ENCODE data around the gene PYROXD2. TPM values are rescaled to one million over a fixed set of nuclear protein-coding genes. Genes with fewer than 3 reads are reported as not detected.
A peak's percentile ranks its signal among the peaks of the same experiment; 100 is the strongest.

Gene PYROXD2
- total and polyA plus RNA-seq, 2 of the 13 experiments (the other 11 are each of a cell fraction or from before 2014, with no cell fraction given) = 2.0 to 6.2 TPM

DNA sequence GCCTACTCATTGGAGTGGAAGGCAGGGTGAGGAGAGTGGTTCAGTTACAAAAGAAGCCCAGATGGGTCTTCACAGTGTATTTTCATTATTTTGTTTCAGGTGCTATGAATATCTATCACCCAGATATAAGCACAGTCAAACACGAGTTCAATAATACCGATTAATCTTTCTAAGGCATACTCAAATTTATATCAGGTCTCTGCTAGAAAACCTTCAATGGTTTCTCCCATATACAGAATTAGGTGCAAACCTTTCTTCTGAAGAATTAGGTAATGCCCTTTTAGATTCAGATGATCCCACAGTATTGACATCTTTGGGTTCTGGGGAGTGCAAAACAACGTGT is 46.5 kb upstream of the PYROXD2 start:
- POLR2A ChIA-PET = interaction anchor here (1.3 kb wide), 2 partner anchors 15 to 46 kb away, joined by 4 to 5 read pairs; partner anchors contain the start of genes HPS1 and PYROXD2
- peaks cover 0 to 1% of the 10 kb centered on the region in 2 experiments; a peak in 2 of 5 replicates for H3K27me3 ChIP-seq (ENCODE audit: control insufficient read depth in 1 of 2, insufficient read depth in 2 of 2, low read length in 2 of 2)
- no peak for DNase-seq (ENCODE audit: low spot score)
- intact Hi-C loops (cut with micrococcal nuclease; ENCODE audit: unreplicated experiment) = loop anchor here (10.0 kb wide), 1 partner anchor 403 kb away; no protein-coding TSS in a partner anchor
- in situ Hi-C loops (cut with HindIII; ENCODE audit: extremely low pct_ligation_motif_present, low pct_unique_long_range_greater_than_20kb) = loop anchor here (25.0 kb wide), 1 partner anchor 576 kb away; no protein-coding TSS in a partner anchor
- H4K20me1 ChIP-seq (ENCODE audit: insufficient read depth, low read length) = no peaks in the 10 kb centered on the region
- no peak overlapping the region for H2AFZ ChIP-seq (ENCODE audit: low read length)
- TF ChIP-seq, protein P1, sequence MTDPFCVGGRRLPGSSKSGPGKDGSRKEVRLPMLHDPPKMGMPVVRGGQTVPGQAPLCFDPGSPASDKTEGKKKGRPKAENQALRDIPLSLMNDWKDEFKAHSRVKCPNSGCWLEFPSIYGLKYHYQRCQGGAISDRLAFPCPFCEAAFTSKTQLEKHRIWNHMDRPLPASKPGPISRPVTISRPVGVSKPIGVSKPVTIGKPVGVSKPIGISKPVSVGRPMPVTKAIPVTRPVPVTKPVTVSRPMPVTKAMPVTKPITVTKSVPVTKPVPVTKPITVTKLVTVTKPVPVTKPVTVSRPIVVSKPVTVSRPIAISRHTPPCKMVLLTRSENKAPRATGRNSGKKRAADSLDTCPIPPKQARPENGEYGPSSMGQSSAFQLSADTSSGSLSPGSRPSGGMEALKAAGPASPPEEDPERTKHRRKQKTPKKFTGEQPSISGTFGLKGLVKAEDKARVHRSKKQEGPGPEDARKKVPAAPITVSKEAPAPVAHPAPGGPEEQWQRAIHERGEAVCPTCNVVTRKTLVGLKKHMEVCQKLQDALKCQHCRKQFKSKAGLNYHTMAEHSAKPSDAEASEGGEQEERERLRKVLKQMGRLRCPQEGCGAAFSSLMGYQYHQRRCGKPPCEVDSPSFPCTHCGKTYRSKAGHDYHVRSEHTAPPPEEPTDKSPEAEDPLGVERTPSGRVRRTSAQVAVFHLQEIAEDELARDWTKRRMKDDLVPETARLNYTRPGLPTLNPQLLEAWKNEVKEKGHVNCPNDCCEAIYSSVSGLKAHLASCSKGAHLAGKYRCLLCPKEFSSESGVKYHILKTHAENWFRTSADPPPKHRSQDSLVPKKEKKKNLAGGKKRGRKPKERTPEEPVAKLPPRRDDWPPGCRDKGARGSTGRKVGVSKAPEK (CRISPR knock-in tag; IDR thresholded peaks at IDR 0.05; ENCODE audit: borderline replicate concordance) = no peak
- no peaks in the 10 kb centered on the region for H3K79me2 ChIP-seq (ENCODE audit: insufficient read depth, low read length)
- H3K9ac ChIP-seq (ENCODE audit: insufficient read depth, low read depth, low read length) = no peak overlapping the region
- H3K9me3 ChIP-seq (ENCODE audit: low read length) = no peaks in the 10 kb centered on the region
- H3K4me2 ChIP-seq (ENCODE audit: low read depth, low read length) = no peak overlapping the region
- no peak for ATAC-seq
- no peak for FAIRE-seq
- no peaks in the 10 kb centered on the region for H3K36me3 ChIP-seq (replicated peaks in 1 of 2; ENCODE audit: control insufficient read depth in 1 of 2, insufficient read depth in 2 of 2, low read length in 2 of 2)
- H3K4me3 ChIP-seq (replicated peaks in 1 of 3; ENCODE audit: insufficient read depth in 1 of 3, low read depth in 2 of 3, low read length in 3 of 3) = no peak overlapping the region
- CTCF ChIA-PET (ENCODE audit: low intra/inter-chr PET ratio, low total read pairs) = no interaction called here
- H3K27ac ChIP-seq (ENCODE audit: extremely low read length, insufficient read depth, low read length) = no peak overlapping the region
- 72% methylated on average over 3 of the region's 3 CpGs for WGBS (ENCODE audit: low lambda C conversion rate)
- no TSS peak for BruUV-seq (replicated peaks)
- peaks cover 14% of the 10 kb centered on the region; the same call in 1 of the 2 replicates for H3K4me1 ChIP-seq (ENCODE audit: insufficient read depth, low read length)

DNA sequence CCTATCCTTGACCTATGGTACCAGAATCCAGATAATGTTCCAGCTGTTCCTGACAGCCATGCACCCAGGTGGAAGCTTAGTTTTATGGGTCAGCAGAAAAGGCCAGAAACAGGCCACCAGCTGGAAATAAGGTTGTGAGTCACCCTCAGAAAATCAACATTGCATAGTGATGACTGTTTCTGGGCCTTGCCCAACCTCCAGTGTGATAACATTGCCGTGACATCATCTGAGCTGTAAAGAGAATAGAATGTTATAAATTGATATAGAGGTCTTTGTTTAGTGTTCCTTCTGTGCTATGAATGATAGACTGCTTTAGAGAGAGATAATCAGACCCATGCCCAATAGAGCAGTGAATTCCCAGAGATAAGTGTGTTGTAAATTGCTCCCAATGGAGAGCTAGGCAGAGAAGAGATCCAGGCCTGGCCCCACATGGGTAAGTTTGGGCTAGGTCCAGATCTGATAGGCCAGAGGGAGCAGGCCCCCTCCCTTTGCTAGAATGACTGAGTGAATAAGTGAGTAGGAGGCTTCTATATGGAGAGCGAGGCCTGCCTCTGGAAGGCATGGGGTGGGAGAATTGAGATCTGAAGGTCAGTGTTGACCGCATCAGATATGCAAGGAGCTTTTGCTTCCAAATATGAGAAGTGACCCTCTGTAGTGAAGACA is 46.0 kb upstream of the PYROXD2 start:
- ATAC-seq (peak; percentile 91), FAIRE-seq (no peak), DNase-seq (ENCODE audit: low spot score) (peak; percentile 77)
- no peaks in the 10 kb centered on the region for H3K79me2 ChIP-seq (ENCODE audit: insufficient read depth, low read length)
- H3K27me3 ChIP-seq (ENCODE audit: control insufficient read depth in 1 of 2, insufficient read depth in 2 of 2, low read length in 2 of 2) = peaks cover 0 to 1% of the 10 kb centered on the region in 2 experiments; a peak in 2 of 5 replicates
- H3K36me3 ChIP-seq (replicated peaks in 1 of 2; ENCODE audit: control insufficient read depth in 1 of 2, insufficient read depth in 2 of 2, low read length in 2 of 2) = no peaks in the 10 kb centered on the region
- H3K9ac ChIP-seq (ENCODE audit: insufficient read depth, low read depth, low read length) = no peak overlapping the region
- H3K27ac ChIP-seq (ENCODE audit: extremely low read length, insufficient read depth, low read length) = no peak overlapping the region
- H4K20me1 ChIP-seq (ENCODE audit: insufficient read depth, low read length) = no peaks in the 10 kb centered on the region
- no peak overlapping the region for H3K4me2 ChIP-seq (ENCODE audit: low read depth, low read length)
- H3K9me3 ChIP-seq (ENCODE audit: low read length) = no peaks in the 10 kb centered on the region
- POLR2A ChIA-PET = interaction anchor here (1.3 kb wide), 3 partner anchors 14 to 46 kb away, joined by 3 to 5 read pairs (median 4); partner anchors contain the start of genes HPS1 and PYROXD2
- in situ Hi-C loops (cut with HindIII; ENCODE audit: extremely low pct_ligation_motif_present, low pct_unique_long_range_greater_than_20kb) (loop anchor here (25.0 kb wide), 1 partner anchor 576 kb away; no protein-coding TSS in a partner anchor), intact Hi-C loops (cut with micrococcal nuclease; ENCODE audit: unreplicated experiment) (loop anchor here (10.0 kb wide), 1 partner anchor 404 kb away; no protein-coding TSS in a partner anchor)
- BruUV-seq (replicated peaks) = no TSS peak
- CTCF ChIA-PET (ENCODE audit: low intra/inter-chr PET ratio, low total read pairs) = no interaction called here
- no peak overlapping the region for H2AFZ ChIP-seq (ENCODE audit: low read length)
- WGBS (ENCODE audit: low lambda C conversion rate) = 26% methylated on average over 3 of the region's 3 CpGs
- H3K4me1 ChIP-seq (ENCODE audit: insufficient read depth, low read length) = peaks cover 14% of the 10 kb centered on the region; the same call in 1 of the 2 replicates
- H3K4me3 ChIP-seq (replicated peaks in 1 of 3; ENCODE audit: insufficient read depth in 1 of 3, low read depth in 2 of 3, low read length in 3 of 3) = no peak overlapping the region
- no peak for TF ChIP-seq ZNF326 (CRISPR knock-in tag; IDR thresholded peaks at IDR 0.05; ENCODE audit: borderline replicate concordance)
- TF ChIP-seq ZNF224 (CRISPR knock-in tag; IDR thresholded peaks at IDR 0.05) = no peak
- TF ChIP-seq, protein P2, sequence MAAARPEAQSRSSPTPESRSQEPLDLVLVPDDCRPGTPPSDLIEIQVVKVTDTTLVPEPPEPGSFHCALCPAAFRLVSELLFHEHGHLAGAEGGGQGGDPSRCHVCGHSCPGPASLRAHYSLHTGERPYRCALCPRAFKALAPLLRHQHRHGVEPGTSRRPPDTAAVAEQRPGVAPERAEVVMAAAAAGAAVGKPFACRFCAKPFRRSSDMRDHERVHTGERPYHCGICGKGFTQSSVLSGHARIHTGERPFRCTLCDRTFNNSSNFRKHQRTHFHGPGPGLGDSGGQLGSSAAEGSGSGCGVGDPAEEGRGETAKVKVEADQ (CRISPR knock-in tag; IDR thresholded peaks at IDR 0.05; ENCODE audit: borderline replicate concordance) = no peak
- TF ChIP-seq EHMT2 (IDR thresholded peaks at IDR 0.05; ENCODE audit: borderline replicate concordance, low read depth, low read length) = no peak
- TF ChIP-seq ZNF460 (CRISPR knock-in tag; IDR thresholded peaks at IDR 0.05; ENCODE audit: borderline replicate concordance) = no peak
- TF ChIP-seq SAP130 (CRISPR knock-in tag; IDR thresholded peaks at IDR 0.05; ENCODE audit: low read depth) = peak; percentile 98
- TF ChIP-seq ZNF251 (CRISPR knock-in tag; IDR thresholded peaks at IDR 0.05) = no peak
- TF ChIP-seq ZC3H4 (CRISPR knock-in tag; IDR thresholded peaks at IDR 0.05; ENCODE audit: borderline replicate concordance) = no peak
- peak; percentile 93 for TF ChIP-seq CEBPB (IDR thresholded peaks at IDR 0.05; ENCODE audit: borderline replicate concordance, low read depth, low read length)
- no peak for TF ChIP-seq ZNF598 (CRISPR knock-in tag; IDR thresholded peaks at IDR 0.05; ENCODE audit: borderline replicate concordance)
- TF ChIP-seq, protein P3, sequence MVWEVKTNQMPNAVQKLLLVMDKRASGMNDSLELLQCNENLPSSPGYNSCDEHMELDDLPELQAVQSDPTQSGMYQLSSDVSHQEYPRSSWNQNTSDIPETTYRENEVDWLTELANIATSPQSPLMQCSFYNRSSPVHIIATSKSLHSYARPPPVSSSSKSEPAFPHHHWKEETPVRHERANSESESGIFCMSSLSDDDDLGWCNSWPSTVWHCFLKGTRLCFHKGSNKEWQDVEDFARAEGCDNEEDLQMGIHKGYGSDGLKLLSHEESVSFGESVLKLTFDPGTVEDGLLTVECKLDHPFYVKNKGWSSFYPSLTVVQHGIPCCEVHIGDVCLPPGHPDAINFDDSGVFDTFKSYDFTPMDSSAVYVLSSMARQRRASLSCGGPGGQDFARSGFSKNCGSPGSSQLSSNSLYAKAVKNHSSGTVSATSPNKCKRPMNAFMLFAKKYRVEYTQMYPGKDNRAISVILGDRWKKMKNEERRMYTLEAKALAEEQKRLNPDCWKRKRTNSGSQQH (CRISPR knock-in tag; IDR thresholded peaks at IDR 0.05; ENCODE audit: low read depth) = 0 out of 2 replicates have a peak, but pooled peaks have one; percentile 52
